ENCODE measurements around the gene ZNF80.

GRCh38 chr3:114227076-114227475 is 10.3 kb downstream of the ZNF80 start:
- TF ChIP-seq CTCF (IDR thresholded peaks at IDR 0.05) (no peak), POLR2A (IDR thresholded peaks at IDR 0.05) (no peak)

Data from adrenal gland (tissue), 5 donors.